ENCODE data around the gene C1GALT1.

GRCh38 chr7:7293092-7293491 lies 110.7 kb downstream of the C1GALT1 start:
- TF ChIP-seq CTCF (IDR thresholded peaks at IDR 0.05) (no peak), POLR2AphosphoS5 (IDR thresholded peaks at IDR 0.05; ENCODE audit: low read depth, low read length) (no peak), SIN3A (IDR thresholded peaks at IDR 0.05; ENCODE audit: borderline replicate concordance, insufficient read depth, low read depth, low read length) (no peak), TCF7L2 (IDR thresholded peaks at IDR 0.05; ENCODE audit: low read depth, low read length) (no peak)
